HepG2 (cell line): Measurements from ENCODE around the gene ZNF554. TPM values are rescaled to one million over a fixed set of nuclear protein-coding genes. Genes with fewer than 3 reads are reported as not detected.
A peak's percentile ranks its signal among the peaks of the same experiment; 100 is the strongest.

Experiments used
- AGO2 ChIP-seq: fragments of 200-400 bp; formaldehyde crosslinking; optimal IDR thresholded peaks from 2 replicates; pipeline ENCODE3; 2017; ENCODE audit warnings: mild to moderate bottlenecking, low read depth, low read length, moderate library complexity
- MTF1 ChIP-seq: sonication (generic); formaldehyde crosslinking; IDR thresholded peaks from 2 replicates; pipeline ENCODE4 v1.5.0; 2020; ENCODE audit warnings: missing genetic modification reagents
- PCBP2 ChIP-seq: fragments of 200-400 bp; formaldehyde crosslinking; optimal IDR thresholded peaks from 2 replicates; pipeline ENCODE3; 2018; ENCODE audit warnings: low read length, low read depth; ENCODE audit not compliant: poor library complexity, severe bottlenecking
- RARG ChIP-seq: sonication (generic); formaldehyde crosslinking; IDR thresholded peaks from 2 replicates; pipeline ENCODE4 v1.4.0; 2020; ENCODE audit warnings: low read depth, mild to moderate bottlenecking, missing genetic modification reagents
- SMAD1 ChIP-seq: sonication (generic); formaldehyde crosslinking; IDR thresholded peaks from 2 replicates; pipeline ENCODE4 v1.4.0; 2020; ENCODE audit warnings: missing genetic modification reagents, low read depth, mild to moderate bottlenecking, borderline replicate concordance
- SOX6 ChIP-seq, 2 experiments: fragments of 450-650 bp in 1 of 2; sonication (generic) in 1 of 2; formaldehyde crosslinking in 1 of 2; IDR thresholded peaks; 2 replicates each; pipeline versions ENCODE4 v1.4.0 to v1.6.1; 2017 to 2020; ENCODE audit warnings: antibody characterized with exemption in 1 of 2, mild to moderate bottlenecking in 1 of 2, missing genetic modification reagents in 1 of 2
- ZBTB1 ChIP-seq: sonication (generic); formaldehyde crosslinking; IDR thresholded peaks from 2 replicates; pipeline ENCODE4 v1.4.0; 2020; ENCODE audit warnings: missing genetic modification reagents, borderline replicate concordance
- ZNF367 ChIP-seq: sonication (generic); formaldehyde crosslinking; IDR thresholded peaks from 2 replicates; pipeline ENCODE4 v1.4.0; 2020; ENCODE audit warnings: missing genetic modification reagents, borderline replicate concordance
- polyA plus RNA-seq, 8 experiments: library from polyadenylated mRNA; depleted of rRNA in 3 of 8; stranded (reverse) in 7 of 8; unstranded in 1 of 8; fragments of >200 nt; fragmentation: Illumina TruSeq in 4 of 8; extraction: Trizol in 4 of 8; gene quantifications; 2 replicates each; pipeline versions ENCODE4 v1.2.1 to v1.2.3, GENCODE V29; 2011 to 2016; ENCODE audit warnings: low read depth in 4 of 8, missing spikeins in 1 of 8, mixed read lengths in 1 of 8; ENCODE audit not compliant: insufficient read depth in 1 of 8
- total RNA-seq, 5 experiments: library from RNA; depleted of rRNA; stranded (reverse); fragments of >200 nt; fragmentation: Illumina TruSeq; extraction: Trizol; gene quantifications; 2 replicates each; pipeline ENCODE4 v1.2.3, GENCODE V29; 2016; ENCODE audit warnings: low read depth in 1 of 5
- TF ChIP-seq, protein P1 (sequence below): sonication (generic); formaldehyde crosslinking; IDR thresholded peaks from 2 replicates; pipeline ENCODE4 v1.4.0; 2020; ENCODE audit warnings: mild to moderate bottlenecking, missing genetic modification reagents, borderline replicate concordance
- TF ChIP-seq, protein P2 (sequence below): fragments of 450-650 bp; IDR thresholded peaks from 2 replicates; pipeline ENCODE4 v1.6.1; 2017; ENCODE audit warnings: mild to moderate bottlenecking
- TF ChIP-seq, protein P3 (sequence below): IDR thresholded peaks from 2 replicates; pipeline ENCODE4 v1.6.1; 2018; ENCODE audit warnings: missing genetic modification reagents, mild to moderate bottlenecking, missing compliant biosample characterization
- TF ChIP-seq, protein P4 (sequence below): sonication (generic); formaldehyde crosslinking; IDR thresholded peaks from 2 replicates; pipeline ENCODE4 v1.4.0; 2020; ENCODE audit warnings: missing genetic modification reagents
- TF ChIP-seq, protein P5 (sequence below): fragments of 450-650 bp; IDR thresholded peaks from 2 replicates; pipeline ENCODE4 v1.6.1; 2016

The ZNF554 gene
- total and polyA plus RNA-seq, 2 of the 13 experiments (the other 11 are each of a cell fraction or from before 2014, with no cell fraction given), result 2.2 to 2.7 TPM

DNA sequence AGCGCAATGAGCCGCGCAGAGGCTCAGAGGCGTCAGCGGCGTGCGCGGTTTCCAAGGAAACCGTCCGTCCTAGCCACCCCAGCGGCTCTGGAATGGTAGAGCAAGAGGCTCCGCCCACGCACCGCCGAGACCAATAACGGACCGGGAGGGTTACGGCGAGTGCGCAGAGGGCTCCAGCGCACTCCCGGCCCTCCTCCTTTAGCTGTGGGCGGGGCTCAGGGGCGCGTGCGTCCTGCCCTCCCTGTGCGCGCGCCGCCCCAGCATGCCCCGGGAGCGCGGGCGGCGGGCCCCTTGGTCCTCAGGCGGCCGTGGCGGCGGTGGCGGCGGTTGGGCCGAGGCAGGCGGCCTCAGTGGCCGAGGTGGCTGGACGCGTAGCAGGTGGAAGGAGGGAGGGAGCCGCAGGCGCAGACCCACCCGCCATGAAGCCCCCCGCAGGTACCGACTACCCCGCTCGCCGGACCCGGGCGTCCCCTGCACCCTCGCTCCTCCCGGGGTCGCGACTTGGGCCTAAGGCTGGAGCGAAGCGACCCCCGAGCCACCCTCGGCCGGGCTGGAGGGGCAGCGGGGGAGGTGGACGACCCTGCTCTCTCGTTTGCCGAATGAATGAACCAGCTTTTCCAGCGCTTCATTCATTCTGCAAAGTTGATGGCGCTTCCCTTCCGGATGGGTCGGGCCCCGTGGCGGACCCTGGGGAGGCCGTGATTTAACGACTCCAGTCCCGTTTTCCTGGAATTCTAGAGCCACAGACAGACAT lies 34.2 kb upstream of the ZNF554 start, which contains the start of gene THOP1 (continued):
- TF ChIP-seq, protein P1, sequence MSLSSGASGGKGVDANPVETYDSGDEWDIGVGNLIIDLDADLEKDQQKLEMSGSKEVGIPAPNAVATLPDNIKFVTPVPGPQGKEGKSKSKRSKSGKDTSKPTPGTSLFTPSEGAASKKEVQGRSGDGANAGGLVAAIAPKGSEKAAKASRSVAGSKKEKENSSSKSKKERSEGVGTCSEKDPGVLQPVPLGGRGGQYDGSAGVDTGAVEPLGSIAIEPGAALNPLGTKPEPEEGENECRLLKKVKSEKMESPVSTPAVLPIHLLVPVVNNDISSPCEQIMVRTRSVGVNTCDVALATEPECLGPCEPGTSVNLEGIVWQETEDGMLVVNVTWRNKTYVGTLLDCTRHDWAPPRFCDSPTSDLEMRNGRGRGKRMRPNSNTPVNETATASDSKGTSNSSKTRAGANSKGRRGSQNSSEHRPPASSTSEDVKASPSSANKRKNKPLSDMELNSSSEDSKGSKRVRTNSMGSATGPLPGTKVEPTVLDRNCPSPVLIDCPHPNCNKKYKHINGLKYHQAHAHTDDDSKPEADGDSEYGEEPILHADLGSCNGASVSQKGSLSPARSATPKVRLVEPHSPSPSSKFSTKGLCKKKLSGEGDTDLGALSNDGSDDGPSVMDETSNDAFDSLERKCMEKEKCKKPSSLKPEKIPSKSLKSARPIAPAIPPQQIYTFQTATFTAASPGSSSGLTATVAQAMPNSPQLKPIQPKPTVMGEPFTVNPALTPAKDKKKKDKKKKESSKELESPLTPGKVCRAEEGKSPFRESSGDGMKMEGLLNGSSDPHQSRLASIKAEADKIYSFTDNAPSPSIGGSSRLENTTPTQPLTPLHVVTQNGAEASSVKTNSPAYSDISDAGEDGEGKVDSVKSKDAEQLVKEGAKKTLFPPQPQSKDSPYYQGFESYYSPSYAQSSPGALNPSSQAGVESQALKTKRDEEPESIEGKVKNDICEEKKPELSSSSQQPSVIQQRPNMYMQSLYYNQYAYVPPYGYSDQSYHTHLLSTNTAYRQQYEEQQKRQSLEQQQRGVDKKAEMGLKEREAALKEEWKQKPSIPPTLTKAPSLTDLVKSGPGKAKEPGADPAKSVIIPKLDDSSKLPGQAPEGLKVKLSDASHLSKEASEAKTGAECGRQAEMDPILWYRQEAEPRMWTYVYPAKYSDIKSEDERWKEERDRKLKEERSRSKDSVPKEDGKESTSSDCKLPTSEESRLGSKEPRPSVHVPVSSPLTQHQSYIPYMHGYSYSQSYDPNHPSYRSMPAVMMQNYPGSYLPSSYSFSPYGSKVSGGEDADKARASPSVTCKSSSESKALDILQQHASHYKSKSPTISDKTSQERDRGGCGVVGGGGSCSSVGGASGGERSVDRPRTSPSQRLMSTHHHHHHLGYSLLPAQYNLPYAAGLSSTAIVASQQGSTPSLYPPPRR, result no peak
- TF ChIP-seq PCBP2 (no peak), RARG (no peak), ZBTB1 (no peak), SOX6 (IDR thresholded peaks at IDR 0.05) (no peak), SOX6 (CRISPR knock-in tag; IDR thresholded peaks at IDR 0.05) (peak; percentile 31; the same call in 1 of the 2 replicates), SMAD1 (CRISPR knock-in tag) (peak; percentile 64; the same call in 1 of the 2 replicates), MTF1 (no peak), AGO2 (peak; percentile 29), ZNF367 (CRISPR knock-in tag) (no peak)
- TF ChIP-seq, protein P2, sequence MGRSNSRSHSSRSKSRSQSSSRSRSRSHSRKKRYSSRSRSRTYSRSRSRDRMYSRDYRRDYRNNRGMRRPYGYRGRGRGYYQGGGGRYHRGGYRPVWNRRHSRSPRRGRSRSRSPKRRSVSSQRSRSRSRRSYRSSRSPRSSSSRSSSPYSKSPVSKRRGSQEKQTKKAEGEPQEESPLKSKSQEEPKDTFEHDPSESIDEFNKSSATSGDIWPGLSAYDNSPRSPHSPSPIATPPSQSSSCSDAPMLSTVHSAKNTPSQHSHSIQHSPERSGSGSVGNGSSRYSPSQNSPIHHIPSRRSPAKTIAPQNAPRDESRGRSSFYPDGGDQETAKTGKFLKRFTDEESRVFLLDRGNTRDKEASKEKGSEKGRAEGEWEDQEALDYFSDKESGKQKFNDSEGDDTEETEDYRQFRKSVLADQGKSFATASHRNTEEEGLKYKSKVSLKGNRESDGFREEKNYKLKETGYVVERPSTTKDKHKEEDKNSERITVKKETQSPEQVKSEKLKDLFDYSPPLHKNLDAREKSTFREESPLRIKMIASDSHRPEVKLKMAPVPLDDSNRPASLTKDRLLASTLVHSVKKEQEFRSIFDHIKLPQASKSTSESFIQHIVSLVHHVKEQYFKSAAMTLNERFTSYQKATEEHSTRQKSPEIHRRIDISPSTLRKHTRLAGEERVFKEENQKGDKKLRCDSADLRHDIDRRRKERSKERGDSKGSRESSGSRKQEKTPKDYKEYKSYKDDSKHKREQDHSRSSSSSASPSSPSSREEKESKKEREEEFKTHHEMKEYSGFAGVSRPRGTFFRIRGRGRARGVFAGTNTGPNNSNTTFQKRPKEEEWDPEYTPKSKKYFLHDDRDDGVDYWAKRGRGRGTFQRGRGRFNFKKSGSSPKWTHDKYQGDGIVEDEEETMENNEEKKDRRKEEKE, result no peak
- TF ChIP-seq, protein P3, sequence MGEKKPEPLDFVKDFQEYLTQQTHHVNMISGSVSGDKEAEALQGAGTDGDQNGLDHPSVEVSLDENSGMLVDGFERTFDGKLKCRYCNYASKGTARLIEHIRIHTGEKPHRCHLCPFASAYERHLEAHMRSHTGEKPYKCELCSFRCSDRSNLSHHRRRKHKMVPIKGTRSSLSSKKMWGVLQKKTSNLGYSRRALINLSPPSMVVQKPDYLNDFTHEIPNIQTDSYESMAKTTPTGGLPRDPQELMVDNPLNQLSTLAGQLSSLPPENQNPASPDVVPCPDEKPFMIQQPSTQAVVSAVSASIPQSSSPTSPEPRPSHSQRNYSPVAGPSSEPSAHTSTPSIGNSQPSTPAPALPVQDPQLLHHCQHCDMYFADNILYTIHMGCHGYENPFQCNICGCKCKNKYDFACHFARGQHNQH (CRISPR knock-in tag), result no peak; the same call in 1 of the 2 replicates
- TF ChIP-seq, protein P4, sequence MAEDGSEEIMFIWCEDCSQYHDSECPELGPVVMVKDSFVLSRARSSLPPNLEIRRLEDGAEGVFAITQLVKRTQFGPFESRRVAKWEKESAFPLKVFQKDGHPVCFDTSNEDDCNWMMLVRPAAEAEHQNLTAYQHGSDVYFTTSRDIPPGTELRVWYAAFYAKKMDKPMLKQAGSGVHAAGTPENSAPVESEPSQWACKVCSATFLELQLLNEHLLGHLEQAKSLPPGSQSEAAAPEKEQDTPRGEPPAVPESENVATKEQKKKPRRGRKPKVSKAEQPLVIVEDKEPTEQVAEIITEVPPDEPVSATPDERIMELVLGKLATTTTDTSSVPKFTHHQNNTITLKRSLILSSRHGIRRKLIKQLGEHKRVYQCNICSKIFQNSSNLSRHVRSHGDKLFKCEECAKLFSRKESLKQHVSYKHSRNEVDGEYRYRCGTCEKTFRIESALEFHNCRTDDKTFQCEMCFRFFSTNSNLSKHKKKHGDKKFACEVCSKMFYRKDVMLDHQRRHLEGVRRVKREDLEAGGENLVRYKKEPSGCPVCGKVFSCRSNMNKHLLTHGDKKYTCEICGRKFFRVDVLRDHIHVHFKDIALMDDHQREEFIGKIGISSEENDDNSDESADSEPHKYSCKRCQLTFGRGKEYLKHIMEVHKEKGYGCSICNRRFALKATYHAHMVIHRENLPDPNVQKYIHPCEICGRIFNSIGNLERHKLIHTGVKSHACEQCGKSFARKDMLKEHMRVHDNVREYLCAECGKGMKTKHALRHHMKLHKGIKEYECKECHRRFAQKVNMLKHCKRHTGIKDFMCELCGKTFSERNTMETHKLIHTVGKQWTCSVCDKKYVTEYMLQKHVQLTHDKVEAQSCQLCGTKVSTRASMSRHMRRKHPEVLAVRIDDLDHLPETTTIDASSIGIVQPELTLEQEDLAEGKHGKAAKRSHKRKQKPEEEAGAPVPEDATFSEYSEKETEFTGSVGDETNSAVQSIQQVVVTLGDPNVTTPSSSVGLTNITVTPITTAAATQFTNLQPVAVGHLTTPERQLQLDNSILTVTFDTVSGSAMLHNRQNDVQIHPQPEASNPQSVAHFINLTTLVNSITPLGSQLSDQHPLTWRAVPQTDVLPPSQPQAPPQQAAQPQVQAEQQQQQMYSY, result no peak
- TF ChIP-seq, protein P5, sequence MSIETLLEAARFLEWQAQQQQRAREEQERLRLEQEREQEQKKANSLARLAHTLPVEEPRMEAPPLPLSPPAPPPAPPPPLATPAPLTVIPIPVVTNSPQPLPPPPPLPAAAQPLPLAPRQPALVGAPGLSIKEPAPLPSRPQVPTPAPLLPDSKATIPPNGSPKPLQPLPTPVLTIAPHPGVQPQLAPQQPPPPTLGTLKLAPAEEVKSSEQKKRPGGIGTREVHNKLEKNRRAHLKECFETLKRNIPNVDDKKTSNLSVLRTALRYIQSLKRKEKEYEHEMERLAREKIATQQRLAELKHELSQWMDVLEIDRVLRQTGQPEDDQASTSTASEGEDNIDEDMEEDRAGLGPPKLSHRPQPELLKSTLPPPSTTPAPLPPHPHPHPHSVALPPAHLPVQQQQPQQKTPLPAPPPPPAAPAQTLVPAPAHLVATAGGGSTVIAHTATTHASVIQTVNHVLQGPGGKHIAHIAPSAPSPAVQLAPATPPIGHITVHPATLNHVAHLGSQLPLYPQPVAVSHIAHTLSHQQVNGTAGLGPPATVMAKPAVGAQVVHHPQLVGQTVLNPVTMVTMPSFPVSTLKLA, result peak; percentile 84
